A673 (cell line): ENCODE data around the gene STRBP. TPM values are rescaled to one million over a fixed set of nuclear protein-coding genes. Genes with fewer than 3 reads are reported as not detected.

Experiments used
- BruUV-seq: library from RNA; stranded (reverse); fragments of 400-500 nt; replicated peaks from 2 replicates; lab custom pipeline; 2021; lab: Mats Ljungman, UMichigan
- CTCF ChIA-PET: fragments of 300-600 bp; sonication (Branson Sonifier 250); formaldehyde crosslinking; loops from one replicate; lab custom pipeline; 2022; ENCODE audit warnings: antibody characterized with exemption; lab: Charles Lee
- POLR2A ChIA-PET: fragments of 300-600 bp; sonication (Branson Sonifier 250); formaldehyde crosslinking; loops from one replicate; lab custom pipeline; 2022; ENCODE audit warnings: antibody characterized with exemption; ENCODE audit not compliant: low non-redundant PET; lab: Charles Lee
- DNase-seq: peaks from one replicate; pipeline ENCODE4 v3.0.0-alpha.2; 2015; ENCODE audit warnings: low spot score
- H3K27ac ChIP-seq: fragments of 200-600 bp; sonication (generic); 2 replicates; pipeline ENCODE4 v1.5.1; 2016; ENCODE audit warnings: mixed run types, low read depth, mild to moderate bottlenecking, mixed read lengths, antibody characterized with exemption, low read length; ENCODE audit not compliant: poor library complexity, severe bottlenecking
- H3K27me3 ChIP-seq: fragments of 200-600 bp; sonication (generic); replicated peaks from 2 replicates; pipeline ENCODE4 v1.6.1; 2017; ENCODE audit warnings: mixed run types, low read depth, mild to moderate bottlenecking, mixed read lengths, antibody characterized with exemption, low read length; ENCODE audit not compliant: insufficient read depth, poor library complexity
- H3K36me3 ChIP-seq: fragments of 200-600 bp; sonication (generic); 2 replicates; pipeline ENCODE4 v1.6.1; 2016; ENCODE audit warnings: mixed run types, mild to moderate bottlenecking, mixed read lengths, antibody characterized with exemption, low read length; ENCODE audit not compliant: insufficient read depth, poor library complexity, severe bottlenecking
- H3K4me1 ChIP-seq: fragments of 200-600 bp; sonication (generic); 2 replicates; pipeline ENCODE4 v1.6.1; 2017; ENCODE audit warnings: mixed run types, mild to moderate bottlenecking, mixed read lengths, antibody characterized with exemption, low read length; ENCODE audit not compliant: insufficient read depth, poor library complexity, severe bottlenecking
- H3K4me3 ChIP-seq: fragments of 200-600 bp; sonication (generic); 2 replicates; pipeline ENCODE4 v1.5.1; 2016; ENCODE audit warnings: low read depth, mixed run types, mild to moderate bottlenecking, mixed read lengths, low read length; ENCODE audit not compliant: poor library complexity, severe bottlenecking
- H3K9me3 ChIP-seq: fragments of 200-600 bp; sonication (generic); 2 replicates; pipeline ENCODE4 v1.6.1; 2016; ENCODE audit warnings: mixed run types, low read depth, mild to moderate bottlenecking, mixed read lengths, antibody characterized with exemption, low read length; ENCODE audit not compliant: poor library complexity, severe bottlenecking
- CTCF ChIP-seq: fragments of 300-800, 200-600 bp; sonication (generic); conservative IDR thresholded peaks from 2 replicates; pipeline ENCODE4 v1.5.1; 2017; ENCODE audit warnings: low read depth, mild to moderate bottlenecking, antibody characterized with exemption, low read length, moderate library complexity, mixed read lengths
- EZH2 ChIP-seq: fragments of 200-600 bp; sonication (generic); IDR thresholded peaks from 2 replicates; pipeline ENCODE4 v1.6.1; 2017; ENCODE audit warnings: borderline replicate concordance, low read depth, mild to moderate bottlenecking, mixed read lengths, antibody characterized with exemption, low read length; ENCODE audit not compliant: poor library complexity, severe bottlenecking
- intact Hi-C: fragments of 100-400 bp; cut with micrococcal nuclease; formaldehyde crosslinking; loops from one replicate; pipeline ENCODE4 v1.10.0; 2022; ENCODE audit not compliant: unreplicated experiment
- total RNA-seq: library from RNA; stranded (reverse); gene quantifications from 2 replicates; pipeline ENCODE4 v1.2.3, GENCODE V29; 2021

The STRBP gene
- total RNA-seq, 1 experiment from 2014 or later, result 79.4 TPM

GRCh38 chr9:123225995-123226394, 42.4 kb downstream of the STRBP start:
- Histone ChIP-seq H3K36me3 (no peaks in the 10 kb centered on the region), H3K27ac (no peak overlapping the region), H3K4me3 (no peak overlapping the region), H3K27me3 (no peaks in the 10 kb centered on the region), H3K4me1 (peaks cover 9% of the 10 kb centered on the region), H3K9me3 (no peaks in the 10 kb centered on the region)
- CTCF ChIA-PET, result no interaction called here
- DNase-seq, result no peak
- intact Hi-C loops, result no loop called here
- BruUV-seq, result no TSS peak
- POLR2A ChIA-PET, result no interaction called here
- TF ChIP-seq EZH2 (no peak), CTCF (no peak)

DNA sequence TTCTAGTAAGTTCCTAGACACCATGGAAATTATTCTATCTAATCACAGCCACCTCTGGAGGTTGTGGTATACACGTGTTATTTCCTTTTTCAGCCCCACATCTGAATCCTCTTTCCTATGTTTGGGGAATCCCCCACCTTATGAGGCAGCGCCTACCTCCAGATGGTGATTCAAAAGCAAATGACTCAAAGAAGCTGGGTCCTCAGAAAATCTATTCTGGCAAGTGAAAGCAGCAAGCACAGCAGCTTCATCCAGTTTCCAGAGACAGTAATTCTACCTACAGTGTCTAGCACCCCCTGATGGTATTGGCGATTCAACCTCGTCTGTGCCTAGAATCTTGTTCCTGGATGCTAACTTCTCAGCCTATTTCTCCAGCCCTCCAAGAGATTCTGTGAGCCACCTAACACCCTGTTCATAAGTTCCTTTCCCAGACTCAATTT, 43.0 kb downstream of the STRBP start:
- intact Hi-C loops, result no loop called here
- BruUV-seq, result no TSS peak
- CTCF ChIA-PET, result interaction anchor here (0.6 kb wide), 3 partner anchors 99 to 143 kb away, joined by 3 read pairs; no protein-coding TSS in a partner anchor
- peaks cover 9% of the 10 kb centered on the region for H3K4me1 ChIP-seq
- no peaks in the 10 kb centered on the region for H3K27me3 ChIP-seq
- no peak for TF ChIP-seq EZH2
- peak; percentile 71 for TF ChIP-seq CTCF
- no peaks in the 10 kb centered on the region for H3K9me3 ChIP-seq
- peak; percentile 69 for DNase-seq
- H3K27ac ChIP-seq, result no peak overlapping the region
- H3K36me3 ChIP-seq, result no peaks in the 10 kb centered on the region
- POLR2A ChIA-PET, result interaction anchor here (0.6 kb wide), 1 partner anchor 750 kb away, joined by 3 read pairs; no protein-coding TSS in a partner anchor
- no peak overlapping the region for H3K4me3 ChIP-seq

DNA sequence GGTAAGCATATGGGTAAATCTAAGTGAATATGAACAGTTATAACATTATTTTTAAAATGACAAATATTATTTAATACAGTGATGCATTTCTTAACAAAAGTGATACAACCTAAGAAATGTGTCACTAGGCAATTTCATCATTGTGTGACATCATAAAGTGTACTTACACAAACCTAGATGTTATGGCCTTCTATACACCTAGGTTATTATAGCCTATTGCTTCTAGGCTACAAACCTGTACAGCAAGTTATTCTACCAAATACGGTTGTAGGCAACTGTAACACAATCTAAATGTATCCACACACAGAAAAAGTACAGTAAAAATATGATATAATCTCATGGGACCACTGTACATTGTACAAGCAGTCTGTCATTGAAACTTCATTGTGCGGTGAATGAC, 48.3 kb downstream of the STRBP start:
- H3K27ac ChIP-seq, result no peak overlapping the region
- H3K27me3 ChIP-seq, result no peaks in the 10 kb centered on the region
- no peak for TF ChIP-seq EZH2
- TF ChIP-seq CTCF, result no peak
- H3K4me3 ChIP-seq, result no peak overlapping the region
- peaks cover 17% of the 10 kb centered on the region for H3K4me1 ChIP-seq
- POLR2A ChIA-PET, result no interaction called here
- H3K36me3 ChIP-seq, result no peaks in the 10 kb centered on the region
- CTCF ChIA-PET, result no interaction called here
- no peak for DNase-seq
- no TSS peak for BruUV-seq
- no peaks in the 10 kb centered on the region for H3K9me3 ChIP-seq
- intact Hi-C loops, result no loop called here
